Neural crest cell (in vitro differentiated cells): Measurements from ENCODE around the gene TCIRG1. TPM values are rescaled to one million over a fixed set of nuclear protein-coding genes. Genes with fewer than 3 reads are reported as not detected.
"Not testable (repeated sequence)": the region's sequence is repeated elsewhere in the genome, so short reads cannot be mapped to it uniquely, and the experiment has no call there.

Source experiments
- DNase-seq: peaks from one replicate; pipeline ENCODE4 v3.0.0; 2021; ENCODE audit warnings: low read depth, mixed read lengths, low spot score
- H3K27ac Mint-ChIP-seq: one replicate; pipeline ENCODE4 v1.8.0; 2021; ENCODE audit warnings: mild to moderate bottlenecking, mixed read lengths; ENCODE audit not compliant: unreplicated experiment
- H3K27me3 Mint-ChIP-seq: 2 replicates; pipeline ENCODE4 v1.8.0; 2021; ENCODE audit warnings: low read depth, mild to moderate bottlenecking, mixed read lengths
- H3K36me3 Mint-ChIP-seq: 2 replicates; pipeline ENCODE4 v1.8.0; 2021; ENCODE audit warnings: low read depth, mild to moderate bottlenecking, mixed read lengths
- H3K4me1 Mint-ChIP-seq: 2 replicates; pipeline ENCODE4 v1.8.0; 2021; ENCODE audit warnings: mixed read lengths
- H3K4me3 Mint-ChIP-seq: one replicate; pipeline ENCODE4 v1.8.0; 2021; ENCODE audit warnings: mild to moderate bottlenecking, mixed read lengths
- H3K9me3 Mint-ChIP-seq: 2 replicates; pipeline ENCODE4 v1.8.0; 2021; ENCODE audit warnings: mixed read lengths
- total RNA-seq: library from RNA; stranded (reverse); gene quantifications from 2 replicates; pipeline ENCODE4 v1.2.1, GENCODE V29; 2021
- TF ChIP-seq, protein P1 (sequence below): fragments of 200-600 bp; sonication (generic); conservative IDR thresholded peaks from 2 replicates; pipeline ENCODE4 v1.5.0; 2021; ENCODE audit warnings: antibody characterized with exemption, mild to moderate bottlenecking

Gene TCIRG1
- total RNA-seq, 1 donor from 2014 or later = 10.2 TPM

DNA sequence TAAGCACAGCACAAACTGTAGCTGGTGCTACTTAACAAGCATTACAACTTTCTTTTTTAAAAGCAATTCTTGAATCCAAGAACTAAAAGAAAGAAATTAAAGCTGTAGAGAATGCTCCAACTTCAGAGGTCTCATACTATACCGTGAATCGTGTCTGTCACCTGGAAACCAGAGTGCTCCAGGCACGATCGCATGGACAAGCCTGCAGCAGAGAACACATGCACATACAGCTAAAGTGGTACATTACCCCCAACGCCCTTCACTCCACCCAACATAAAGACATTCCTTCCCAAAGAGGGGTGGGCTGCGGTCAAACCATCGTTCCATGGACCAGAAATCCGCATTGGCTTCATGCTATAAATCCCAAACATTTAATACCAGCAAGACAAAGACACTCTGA lies 50.9 kb downstream of the TCIRG1 start:
- TF ChIP-seq, protein P1, sequence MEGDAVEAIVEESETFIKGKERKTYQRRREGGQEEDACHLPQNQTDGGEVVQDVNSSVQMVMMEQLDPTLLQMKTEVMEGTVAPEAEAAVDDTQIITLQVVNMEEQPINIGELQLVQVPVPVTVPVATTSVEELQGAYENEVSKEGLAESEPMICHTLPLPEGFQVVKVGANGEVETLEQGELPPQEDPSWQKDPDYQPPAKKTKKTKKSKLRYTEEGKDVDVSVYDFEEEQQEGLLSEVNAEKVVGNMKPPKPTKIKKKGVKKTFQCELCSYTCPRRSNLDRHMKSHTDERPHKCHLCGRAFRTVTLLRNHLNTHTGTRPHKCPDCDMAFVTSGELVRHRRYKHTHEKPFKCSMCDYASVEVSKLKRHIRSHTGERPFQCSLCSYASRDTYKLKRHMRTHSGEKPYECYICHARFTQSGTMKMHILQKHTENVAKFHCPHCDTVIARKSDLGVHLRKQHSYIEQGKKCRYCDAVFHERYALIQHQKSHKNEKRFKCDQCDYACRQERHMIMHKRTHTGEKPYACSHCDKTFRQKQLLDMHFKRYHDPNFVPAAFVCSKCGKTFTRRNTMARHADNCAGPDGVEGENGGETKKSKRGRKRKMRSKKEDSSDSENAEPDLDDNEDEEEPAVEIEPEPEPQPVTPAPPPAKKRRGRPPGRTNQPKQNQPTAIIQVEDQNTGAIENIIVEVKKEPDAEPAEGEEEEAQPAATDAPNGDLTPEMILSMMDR = no peak
- Mint-ChIP-seq H3K36me3 (no peaks in the 10 kb centered on the region), H3K4me1 (peaks cover 14% of the 10 kb centered on the region), H3K27ac (no peak overlapping the region), H3K27me3 (no peaks in the 10 kb centered on the region), H3K4me3 (no peak overlapping the region), H3K9me3 (no peaks in the 10 kb centered on the region)
- no peak for DNase-seq

DNA sequence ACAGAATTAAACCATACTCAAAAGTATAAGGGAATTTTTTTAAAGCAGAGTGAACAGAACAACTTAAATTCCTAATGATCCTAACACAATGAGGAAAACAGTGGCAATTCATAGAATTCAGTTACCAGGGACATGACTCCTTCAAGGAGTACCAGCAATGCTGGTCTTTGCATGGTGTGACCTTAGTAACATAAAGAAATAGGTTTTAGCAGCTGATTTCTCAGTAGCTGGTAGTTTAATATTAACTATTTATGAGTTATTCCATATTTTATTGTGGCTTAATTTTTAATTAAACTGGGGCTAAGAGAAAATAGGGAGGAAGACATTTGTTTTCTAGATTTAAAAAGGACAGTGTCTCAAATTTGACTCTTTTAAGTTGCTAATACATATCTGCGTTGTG lies 51.5 kb downstream of the TCIRG1 start:
- peaks cover 14% of the 10 kb centered on the region for H3K4me1 Mint-ChIP-seq
- H3K27ac Mint-ChIP-seq = peak overlapping the region; percentile 88
- DNase-seq = no peak
- TF ChIP-seq, protein P1 = no peak
- H3K36me3 Mint-ChIP-seq = no peaks in the 10 kb centered on the region
- H3K4me3 Mint-ChIP-seq = no peak overlapping the region
- H3K27me3 Mint-ChIP-seq = no peaks in the 10 kb centered on the region
- H3K9me3 Mint-ChIP-seq = no peaks in the 10 kb centered on the region

DNA sequence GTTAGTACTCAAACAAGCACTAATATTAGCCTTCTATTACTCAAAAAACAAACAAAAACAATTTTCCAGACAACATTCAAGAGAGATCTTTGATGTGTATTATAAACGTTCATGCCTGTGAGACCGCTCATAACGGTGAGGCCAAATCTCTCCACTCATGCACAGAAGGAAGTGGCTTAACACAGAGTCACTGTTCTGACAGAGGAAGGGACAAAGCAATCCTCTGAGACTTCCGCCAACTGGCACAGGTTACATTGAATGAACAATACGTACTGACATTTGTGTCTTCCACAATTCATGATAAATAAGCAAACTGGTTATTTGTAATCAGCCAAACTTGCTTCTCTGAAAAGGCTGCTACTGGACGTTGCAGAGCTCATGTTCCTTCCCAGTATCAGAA lies 51.9 kb downstream of the TCIRG1 start:
- H3K36me3 Mint-ChIP-seq = no peaks in the 10 kb centered on the region
- TF ChIP-seq, protein P1 = no peak
- no peaks in the 10 kb centered on the region for H3K9me3 Mint-ChIP-seq
- H3K27ac Mint-ChIP-seq = peak overlapping the region; percentile 88
- no peaks in the 10 kb centered on the region for H3K27me3 Mint-ChIP-seq
- no peak overlapping the region for H3K4me3 Mint-ChIP-seq
- no peak for DNase-seq
- H3K4me1 Mint-ChIP-seq = peaks cover 14% of the 10 kb centered on the region

DNA sequence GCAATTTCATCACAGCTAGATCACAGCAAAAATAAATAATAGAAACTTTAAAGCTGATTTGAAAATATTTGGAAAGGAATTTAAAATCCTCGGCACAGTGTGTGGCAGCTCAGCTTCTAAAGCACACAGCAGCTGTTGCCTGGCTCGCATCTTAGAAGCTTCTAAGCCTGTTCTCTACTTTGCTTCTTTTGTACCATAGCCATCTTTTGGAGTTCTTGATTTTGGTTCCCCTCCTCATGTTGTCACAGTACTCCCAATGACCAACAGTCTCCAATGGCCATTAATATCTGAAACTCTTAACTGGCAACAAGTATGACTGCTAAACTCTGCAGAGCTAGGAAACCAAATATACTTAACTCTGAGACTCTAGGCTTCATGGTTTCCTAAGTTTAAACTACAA lies 53.6 kb downstream of the TCIRG1 start:
- no peak for DNase-seq
- Mint-ChIP-seq H3K27me3 (no peaks in the 10 kb centered on the region), H3K4me3 (no peak overlapping the region), H3K4me1 (peaks cover 14% of the 10 kb centered on the region), H3K36me3 (no peaks in the 10 kb centered on the region), H3K27ac (no peak overlapping the region), H3K9me3 (no peaks in the 10 kb centered on the region)
- TF ChIP-seq, protein P1 = no peak

DNA sequence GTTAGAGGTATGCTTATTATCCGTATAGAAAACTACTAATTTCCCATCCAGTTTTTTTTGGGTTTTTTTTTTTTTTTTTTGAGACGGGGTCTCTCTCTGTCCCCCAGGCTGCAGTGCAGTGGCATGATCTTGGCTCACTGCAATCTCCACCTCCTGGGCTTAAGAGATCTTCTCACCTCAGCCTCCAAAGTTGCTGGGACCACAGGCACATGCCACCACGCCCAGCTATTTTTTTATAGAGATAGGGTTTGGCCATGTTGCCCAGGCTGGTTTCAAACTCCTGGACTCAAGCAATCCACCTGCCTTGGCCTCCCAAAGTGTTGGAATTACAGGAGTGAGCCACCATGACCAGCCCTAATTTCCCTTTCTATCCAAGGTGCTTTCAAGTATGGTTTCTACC lies 54.1 kb downstream of the TCIRG1 start:
- not testable (repeated sequence) for H3K27ac Mint-ChIP-seq, H3K36me3 Mint-ChIP-seq, H3K9me3 Mint-ChIP-seq, H3K27me3 Mint-ChIP-seq, H3K4me3 Mint-ChIP-seq, DNase-seq
- peaks cover 17% of the 10 kb centered on the region for H3K4me1 Mint-ChIP-seq

DNA sequence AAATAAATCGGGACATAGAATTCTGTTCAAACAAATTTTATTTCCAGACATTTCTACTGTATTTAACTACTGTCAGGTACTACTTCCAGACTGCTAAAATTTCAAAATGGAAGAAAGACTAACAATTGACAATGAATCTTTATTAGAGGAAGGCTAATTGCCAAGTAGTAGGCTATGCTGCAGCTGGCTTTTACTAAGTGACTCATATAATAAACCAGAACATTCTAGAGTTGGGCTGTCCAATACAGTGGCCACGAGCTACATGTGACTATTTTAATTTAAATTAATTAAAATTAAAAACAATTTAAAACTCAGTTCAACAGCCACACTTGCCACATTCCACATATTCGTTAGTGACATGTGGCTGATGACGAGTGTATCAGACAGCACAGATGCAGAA lies 54.7 kb downstream of the TCIRG1 start:
- Mint-ChIP-seq H3K9me3 (no peaks in the 10 kb centered on the region), H3K36me3 (peaks cover 2% of the 10 kb centered on the region), H3K27ac (no peak overlapping the region), H3K4me1 (peaks cover 17% of the 10 kb centered on the region), H3K4me3 (no peak overlapping the region), H3K27me3 (no peaks in the 10 kb centered on the region)
- no peak for DNase-seq
- TF ChIP-seq, protein P1 = no peak
